Transverse colon (tissue), 4 donors: ENCODE results near the gene ZNF488. TPM values are rescaled to one million over a fixed set of nuclear protein-coding genes. Genes with fewer than 3 reads are reported as not detected.

ENCODE experiments used
- DNase-seq: peaks from one replicate; pipeline ENCODE4 v3.0.0-alpha.2; 2019
- H3K27ac ChIP-seq, 4 donors: fragments of 200-600 bp; sonication (generic); 2 replicates each; pipeline ENCODE4 v1.5.1; 2016 to 2018; ENCODE audit warnings: inconsistent platforms in 4 of 4
- H3K27me3 ChIP-seq: fragments of 200-600 bp; sonication (generic); 2 replicates; pipeline ENCODE4 v1.5.1; 2017; ENCODE audit warnings: inconsistent platforms
- H3K36me3 ChIP-seq, 4 donors: fragments of 200-600 bp; sonication (generic); 2 replicates each; pipeline ENCODE4 v1.5.1; 2017 to 2019; ENCODE audit warnings: inconsistent platforms in 4 of 4
- H3K4me1 ChIP-seq, 4 donors: fragments of 200-600 bp; sonication (generic); 2 replicates each; pipeline ENCODE4 v1.5.1; 2017 to 2020; ENCODE audit warnings: inconsistent platforms in 4 of 4
- H3K4me3 ChIP-seq, 4 donors: fragments of 200-600 bp; sonication (generic); 1 replicate in 1 of 4; 2 replicates in 3 of 4; pipeline versions ENCODE4 v1.5.1 to v1.6.1; 2017 to 2019; ENCODE audit warnings: inconsistent platforms in 4 of 4
- H3K9me3 ChIP-seq, 2 donors: fragments of 200-600 bp; sonication (generic); 2 replicates each; pipeline ENCODE4 v1.5.1; 2017 to 2019; ENCODE audit warnings: inconsistent platforms in 2 of 2
- EP300 ChIP-seq: sonication (generic); formaldehyde crosslinking; IDR thresholded peaks from one replicate; pipeline ENCODE4 v1.6.1; 2017; ENCODE audit warnings: antibody characterized with exemption, low read depth
- POLR2A ChIP-seq: fragments of 450-650 bp; IDR thresholded peaks from one replicate; pipeline ENCODE4 v1.6.1; 2016; ENCODE audit warnings: antibody characterized with exemption, mild to moderate bottlenecking, moderate library complexity
- POLR2AphosphoS5 ChIP-seq, 3 donors: sonication (generic); formaldehyde crosslinking; IDR thresholded peaks; one replicate each; pipeline ENCODE4 v1.6.1; 2016; ENCODE audit warnings: antibody characterized with exemption in 3 of 3
- WGBS, 2 donors: methylation state at CpG; one replicate each; pipeline ENCODE4 v1.1.5; 2018; ENCODE audit warnings: low coverage in 1 of 2; 5-methylcytosine and 5-hydroxymethylcytosine counted together
- in situ Hi-C, 4 donors: fragments of 200-750 bp; cut with MboI; loops; one replicate each; pipeline versions ENCODE4 v1.15.0 to v1.15.1; 2017; ENCODE audit warnings: low sequenced_read_pairs in 3 of 4, low pct_ligation_motif_present in 1 of 4, low pct_unique_long_range_greater_than_20kb in 1 of 4
- intact Hi-C: fragments of 100-400 bp; cut with DNase I; formaldehyde crosslinking; loops from one replicate; pipeline ENCODE4 v1.15.1; 2023; ENCODE audit warnings: low total_unique reads
- total RNA-seq, 4 donors: library from RNA; depleted of rRNA; stranded (reverse); fragments of >200 nt; gene quantifications; one replicate each; pipeline ENCODE4 v1.1.0, GENCODE V29; 2016
- TF ChIP-seq, protein P1 (sequence below), 5 experiments: fragments of 200-600 bp in 3 of 5; fragments of 450-650 bp in 2 of 5; sonication (generic) in 3 of 5; IDR thresholded peaks; 1 replicate in 2 of 5; 2 replicates in 3 of 5; pipeline ENCODE4 v1.5.1; 2016 to 2017; ENCODE audit warnings: antibody characterized with exemption in 5 of 5, inconsistent platforms in 3 of 5, mild to moderate bottlenecking in 2 of 5, moderate library complexity in 1 of 5

ZNF488 gene
- total RNA-seq, 4 donors from 2014 or later, result 0.41 to 0.80 TPM; not detected in 2

- Histone ChIP-seq H3K27me3 (no peaks in the 10 kb centered on the region), H3K27ac (no peak within 1 kb of the TSS), H3K36me3 (no peaks in the 10 kb centered on the region), H3K9me3 (no peaks in the 10 kb centered on the region), H3K4me3 (no peak within 1 kb of the TSS), H3K4me1 (no peaks in the 10 kb centered on the region)
- in situ Hi-C loops (loop anchor here in 1 of 4 donors (25.0 kb wide), 1 partner anchor 285 kb away; no protein-coding TSS in a partner anchor), intact Hi-C loops (no loop called here)
- DNase-seq, result no peak
- 86 to 92% methylated on average over 5 to 35 of the region's 35 CpGs for WGBS, 2 donors
- TF ChIP-seq, protein P1, sequence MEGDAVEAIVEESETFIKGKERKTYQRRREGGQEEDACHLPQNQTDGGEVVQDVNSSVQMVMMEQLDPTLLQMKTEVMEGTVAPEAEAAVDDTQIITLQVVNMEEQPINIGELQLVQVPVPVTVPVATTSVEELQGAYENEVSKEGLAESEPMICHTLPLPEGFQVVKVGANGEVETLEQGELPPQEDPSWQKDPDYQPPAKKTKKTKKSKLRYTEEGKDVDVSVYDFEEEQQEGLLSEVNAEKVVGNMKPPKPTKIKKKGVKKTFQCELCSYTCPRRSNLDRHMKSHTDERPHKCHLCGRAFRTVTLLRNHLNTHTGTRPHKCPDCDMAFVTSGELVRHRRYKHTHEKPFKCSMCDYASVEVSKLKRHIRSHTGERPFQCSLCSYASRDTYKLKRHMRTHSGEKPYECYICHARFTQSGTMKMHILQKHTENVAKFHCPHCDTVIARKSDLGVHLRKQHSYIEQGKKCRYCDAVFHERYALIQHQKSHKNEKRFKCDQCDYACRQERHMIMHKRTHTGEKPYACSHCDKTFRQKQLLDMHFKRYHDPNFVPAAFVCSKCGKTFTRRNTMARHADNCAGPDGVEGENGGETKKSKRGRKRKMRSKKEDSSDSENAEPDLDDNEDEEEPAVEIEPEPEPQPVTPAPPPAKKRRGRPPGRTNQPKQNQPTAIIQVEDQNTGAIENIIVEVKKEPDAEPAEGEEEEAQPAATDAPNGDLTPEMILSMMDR (IDR thresholded peaks at IDR 0.05), result no peak
- TF ChIP-seq EP300 (no peak), POLR2A (no peak), POLR2AphosphoS5 (IDR thresholded peaks at IDR 0.05) (no peak)
Measured at GRCh38 chr10:47322300-47323061, 61.6 kb downstream of the ZNF488 start, which contains the start of gene GDF2. Gene GDF2, plus strand, starts transcription at chr10:47322454. Its CDS starts 215 bp downstream, at chr10:47322669.

- H3K36me3 ChIP-seq, result no peaks in the 10 kb centered on the region
- in situ Hi-C loops (loop anchor here in 1 of 4 donors (25.0 kb wide), 1 partner anchor 284 kb away; no protein-coding TSS in a partner anchor), intact Hi-C loops (no loop called here)
- TF ChIP-seq, protein P1 (IDR thresholded peaks at IDR 0.05), result no peak
- TF ChIP-seq EP300 (no peak), POLR2A (no peak), POLR2AphosphoS5 (IDR thresholded peaks at IDR 0.05) (no peak)
- no peaks in the 10 kb centered on the region for H3K9me3 ChIP-seq
- no peak overlapping the region for H3K4me3 ChIP-seq
- H3K27me3 ChIP-seq, result no peaks in the 10 kb centered on the region
- no peaks in the 10 kb centered on the region for H3K4me1 ChIP-seq
- no peak for DNase-seq
- 78% methylated on average over 7 of the region's 8 CpGs; no CpG with 5 or more reads in 1 of the 2 donors for WGBS, 2 donors
- no peak overlapping the region for H3K27ac ChIP-seq
Measured at GRCh38 chr10:47321521-47322195, 62.4 kb downstream of the ZNF488 start.

DNA sequence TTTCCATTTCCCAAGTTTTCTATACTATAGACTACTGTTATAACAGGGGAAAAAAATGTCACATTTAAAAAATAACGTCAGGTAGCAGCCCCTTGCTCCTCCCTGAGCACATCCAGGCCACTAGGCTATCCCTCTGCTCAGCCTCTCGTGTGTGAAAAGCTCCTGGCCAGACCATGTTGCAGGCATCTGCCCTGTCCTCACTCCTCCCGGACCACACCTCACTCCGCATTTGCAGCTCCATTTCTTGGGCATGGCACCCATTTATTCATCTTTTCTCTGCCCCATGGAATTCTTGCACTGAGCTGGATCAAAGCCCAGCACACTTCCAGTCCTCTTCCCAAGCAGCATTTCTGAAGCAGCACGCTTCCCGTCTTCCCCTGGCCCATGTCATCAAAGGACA, 63.3 kb downstream of the ZNF488 start:
- DNase-seq, result no peak
- Histone ChIP-seq H3K27me3 (no peaks in the 10 kb centered on the region), H3K4me3 (no peak overlapping the region), H3K4me1 (no peaks in the 10 kb centered on the region), H3K27ac (no peak overlapping the region), H3K36me3 (no peaks in the 10 kb centered on the region), H3K9me3 (no peaks in the 10 kb centered on the region)
- intact Hi-C loops (no loop called here), in situ Hi-C loops (loop anchor here in 1 of 4 donors (25.0 kb wide), 1 partner anchor 284 kb away; no protein-coding TSS in a partner anchor)
- no peak for TF ChIP-seq POLR2A
- no peak for TF ChIP-seq EP300
- TF ChIP-seq, protein P1 (IDR thresholded peaks at IDR 0.05), result no peak
- no peak for TF ChIP-seq POLR2AphosphoS5 (IDR thresholded peaks at IDR 0.05)
- WGBS, 2 donors, result 68 to 78% methylated on average over 3 to 6 of the region's 6 CpGs

- intact Hi-C loops (loop anchor here (10.0 kb wide), 1 partner anchor 135 kb away; no protein-coding TSS in a partner anchor), in situ Hi-C loops (loop anchor here in 2 of 4 donors (10.0 to 25.0 kb wide), 2 partner anchors 282 to 295 kb away; no protein-coding TSS in a partner anchor)
- WGBS, 2 donors, result 87% methylated on average over 6 of the region's 8 CpGs; no CpG with 5 or more reads in 1 of the 2 donors
- Histone ChIP-seq H3K4me1 (no peaks in the 10 kb centered on the region), H3K27me3 (no peaks in the 10 kb centered on the region), H3K27ac (no peak overlapping the region), H3K4me3 (no peak overlapping the region), H3K9me3 (no peaks in the 10 kb centered on the region), H3K36me3 (no peaks in the 10 kb centered on the region)
- TF ChIP-seq POLR2AphosphoS5 (IDR thresholded peaks at IDR 0.05) (no peak), POLR2A (no peak), EP300 (no peak)
- TF ChIP-seq, protein P1 (IDR thresholded peaks at IDR 0.05), result no peak
- no peak for DNase-seq
Measured at GRCh38 chr10:47319784-47320183, 64.3 kb downstream of the ZNF488 start.
